HUDEP-2 (cell line): ENCODE data around the gene SMIM35.

ENCODE experiments used
- DNase-seq, 76 experiments: peaks; one replicate each; lab custom pipeline; 2025; ENCODE audit not compliant: unreplicated experiment in 76 of 76; lab: John Stamatoyannopoulos, UW

SMIM35 gene

DNA sequence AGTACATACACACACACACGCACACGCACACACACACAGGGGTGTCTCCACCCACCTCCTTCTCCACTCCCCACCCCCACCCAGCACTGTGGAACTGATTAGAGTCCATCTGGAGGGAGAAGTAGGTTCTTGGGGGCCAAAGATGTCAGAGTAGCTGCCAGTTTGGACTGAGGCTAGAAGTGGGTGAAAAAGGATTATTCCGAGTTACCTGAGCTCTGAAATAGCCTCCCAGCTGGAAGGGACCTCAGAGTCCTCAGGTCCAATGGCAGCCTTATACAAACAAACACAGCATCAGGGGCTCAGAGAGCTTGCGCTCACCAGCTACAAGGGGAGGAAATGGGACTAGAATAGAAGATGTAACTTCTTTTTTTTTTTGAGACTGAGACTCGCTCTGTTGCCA lies 79.7 kb downstream of the SMIM35 start:
- DNase-seq, result no peak

- DNase-seq, result no peak
Observed at GRCh38 chr11:118006153-118006534, 80.6 kb downstream of the SMIM35 start.

DNA sequence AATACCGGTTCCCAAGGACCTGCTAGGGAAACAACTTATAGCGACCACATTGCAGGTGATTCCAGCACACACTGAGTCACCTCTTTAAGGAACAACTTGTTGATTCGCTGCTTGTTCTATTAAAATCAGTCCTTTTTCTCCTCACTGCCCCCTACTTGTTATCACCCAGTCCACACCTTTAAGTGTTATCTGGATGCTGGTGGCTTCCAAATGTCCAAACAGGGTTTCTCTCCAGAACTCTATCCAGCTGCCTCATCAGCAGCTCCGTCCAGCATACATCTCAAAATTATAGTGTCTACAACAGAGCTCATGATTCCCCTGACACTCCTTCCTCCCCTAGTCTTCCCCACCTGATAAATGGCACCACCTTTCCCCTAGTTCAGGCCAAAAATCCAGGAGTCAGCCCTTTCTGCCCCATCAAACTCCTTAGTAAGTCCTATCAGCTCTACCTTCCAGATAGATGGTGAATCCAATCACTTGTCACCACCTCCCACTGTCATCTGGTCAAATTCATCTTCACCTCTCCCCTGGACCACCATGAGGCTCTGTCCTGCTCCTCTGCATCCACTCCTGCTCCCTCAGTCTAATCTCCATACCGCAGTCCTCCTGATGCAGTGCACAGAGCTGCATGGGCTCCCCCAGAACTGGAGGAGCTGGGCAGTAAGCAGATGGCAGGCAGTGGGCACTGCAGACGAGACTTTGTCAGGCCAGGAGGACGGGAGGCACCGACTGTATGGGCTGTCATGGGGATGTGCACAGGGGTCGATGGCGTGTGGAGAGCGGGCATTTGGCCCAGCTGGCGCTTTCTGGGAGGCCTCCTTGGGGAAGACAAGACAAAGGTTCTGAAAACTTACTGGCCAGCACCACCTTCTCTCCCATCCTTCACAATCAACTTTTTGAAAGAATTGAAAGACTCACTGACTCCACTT lies 81.3 kb downstream of the SMIM35 start:
- DNase-seq, result no peak

DNA sequence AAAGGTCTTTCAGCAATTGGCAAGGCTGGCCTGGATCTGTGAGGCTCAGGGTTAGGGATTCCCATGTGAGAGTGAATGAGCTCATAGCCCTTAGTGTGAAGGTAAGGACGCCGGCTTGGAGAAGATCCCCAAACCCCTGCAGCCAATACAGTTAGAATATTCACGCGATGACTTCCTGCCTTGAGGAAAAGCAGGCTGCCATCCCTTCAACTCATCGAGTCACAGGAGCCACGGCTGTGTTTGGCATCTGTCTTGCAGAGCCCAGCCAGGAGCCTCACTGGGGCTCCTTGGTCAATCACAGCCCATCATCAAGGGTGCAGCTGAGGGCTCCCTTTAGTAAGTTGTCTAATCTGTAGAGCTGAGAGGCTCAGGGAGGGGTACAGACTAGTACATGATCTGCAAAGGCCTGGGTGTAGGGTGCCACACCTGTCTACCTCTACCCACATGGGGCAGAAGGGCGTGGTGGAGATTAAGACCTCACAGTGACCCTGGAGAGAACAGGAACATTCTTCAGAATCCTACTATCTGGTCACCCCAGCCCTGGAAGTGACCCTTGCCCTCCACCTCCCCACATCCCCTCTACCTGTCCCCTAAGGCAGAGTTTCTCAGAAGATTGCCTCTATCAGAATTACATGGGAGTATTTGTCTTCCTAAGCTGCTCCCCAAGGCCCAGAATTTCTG lies 82.1 kb downstream of the SMIM35 start:
- DNase-seq, result no peak

DNA sequence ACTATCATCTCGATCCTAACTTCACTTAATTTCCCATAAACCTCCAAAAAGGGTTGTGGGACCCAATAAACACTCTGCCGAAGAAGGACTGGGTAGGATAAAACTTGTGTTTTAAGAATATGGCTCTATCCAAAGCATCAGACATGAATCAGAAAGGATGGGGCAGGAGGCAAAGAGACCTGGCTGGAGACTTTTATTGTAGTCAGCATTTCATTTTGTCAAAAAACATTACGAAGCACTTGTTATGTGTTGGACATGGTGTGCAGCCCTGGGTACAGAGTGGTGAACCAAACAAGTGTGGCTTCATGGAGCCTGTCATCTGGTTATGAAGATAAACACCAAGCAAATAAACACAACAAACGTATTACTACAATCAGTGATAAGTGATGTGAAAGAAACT lies 83.3 kb downstream of the SMIM35 start:
- no peak for DNase-seq

GRCh38 chr11:118002541-118003423 lies 84.0 kb downstream of the SMIM35 start:
- no peak for DNase-seq

- DNase-seq, result peak in 2 of 76 experiments; percentile 6 to 33
Observed at GRCh38 chr11:118002010-118002540, 84.7 kb downstream of the SMIM35 start.

DNA sequence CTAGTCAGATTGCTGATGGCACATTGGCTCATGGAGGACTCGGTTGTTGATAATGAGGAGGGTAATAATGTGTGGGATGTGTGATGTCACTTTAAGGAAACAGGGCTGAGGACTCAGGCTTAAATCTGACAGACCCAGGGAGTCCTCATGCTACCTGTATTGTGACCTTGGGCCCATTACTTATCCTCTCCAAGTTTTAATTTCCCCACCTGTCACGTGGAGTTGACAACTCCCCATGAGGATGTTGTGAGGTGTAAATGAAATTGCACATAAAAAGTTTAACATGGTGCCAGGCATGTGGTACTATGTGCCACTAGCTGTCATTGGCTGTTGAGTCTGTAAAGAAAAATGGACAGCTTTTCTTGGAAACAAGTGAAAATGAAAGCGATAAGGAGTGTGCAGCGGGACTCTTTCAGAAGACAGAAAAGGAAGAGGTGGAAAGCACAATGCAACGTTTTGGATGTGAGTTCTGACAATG lies 85.2 kb downstream of the SMIM35 start:
- DNase-seq, result peak in 1 of 76 experiments; percentile 3

- DNase-seq, result no peak
Observed at GRCh38 chr11:118000850-118001228, 85.9 kb downstream of the SMIM35 start.

- no peak for DNase-seq
Observed at GRCh38 chr11:118000067-118000849, 86.5 kb downstream of the SMIM35 start.

GRCh38 chr11:117999354-117999993 lies 87.3 kb downstream of the SMIM35 start:
- DNase-seq, result no peak

- DNase-seq, result no peak
Observed at GRCh38 chr11:117998664-117999353, 88.0 kb downstream of the SMIM35 start.

DNA sequence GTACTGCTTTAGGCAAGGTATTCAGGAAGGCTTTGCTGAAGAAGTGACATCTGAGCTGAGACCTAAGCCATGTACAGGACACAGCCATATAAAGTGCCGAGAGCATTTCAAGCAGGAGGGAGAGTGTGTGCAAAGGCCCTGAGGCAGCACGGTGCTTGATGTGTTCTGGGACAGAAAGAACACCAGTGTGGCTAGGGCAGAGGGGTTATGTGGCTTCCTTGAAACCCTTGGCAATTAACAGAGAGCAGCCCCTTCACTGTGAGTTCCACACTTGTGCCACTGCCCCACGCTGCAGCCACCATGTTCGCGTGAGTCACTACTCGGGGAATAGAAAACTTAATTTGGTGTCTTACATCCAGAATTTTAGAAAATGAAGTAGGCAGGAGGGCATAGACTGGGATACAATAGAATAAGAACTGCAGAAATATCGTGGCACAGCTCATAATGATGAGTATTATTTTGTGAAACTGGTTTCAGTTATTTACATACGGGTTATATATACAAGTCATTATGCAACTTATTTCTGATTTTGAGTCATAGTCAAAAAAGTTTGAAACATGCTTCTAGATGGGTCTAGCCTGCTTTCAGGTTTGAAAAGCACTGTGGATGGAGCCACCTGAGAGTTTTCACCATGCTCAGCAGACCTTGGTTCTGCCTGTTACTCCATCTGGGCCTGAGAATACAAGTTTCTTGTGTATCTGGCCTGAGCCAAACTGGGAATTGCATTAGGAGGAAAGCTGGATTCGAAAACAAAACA lies 88.8 kb downstream of the SMIM35 start:
- DNase-seq, result peak in 1 of 76 experiments; percentile 3

DNA sequence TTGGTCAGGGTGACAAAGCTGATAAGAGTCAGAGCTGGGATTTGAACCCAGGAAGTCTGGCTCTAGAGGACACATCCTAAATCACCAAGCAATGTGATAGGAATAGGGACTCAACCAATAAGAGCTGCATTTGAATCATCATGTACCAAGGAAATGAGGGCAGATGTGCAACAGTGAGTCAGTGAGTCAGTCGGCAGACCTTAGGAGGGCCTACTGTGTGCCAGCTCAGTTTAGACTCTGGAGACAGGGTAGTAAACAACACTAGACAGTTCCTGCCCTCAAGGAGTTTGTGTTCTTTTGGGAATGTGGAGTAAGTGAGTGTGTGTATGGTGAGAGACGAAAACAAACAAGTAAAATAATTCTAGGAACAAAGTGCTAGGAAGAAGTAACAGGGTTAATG lies 89.4 kb downstream of the SMIM35 start:
- DNase-seq, result no peak

DNA sequence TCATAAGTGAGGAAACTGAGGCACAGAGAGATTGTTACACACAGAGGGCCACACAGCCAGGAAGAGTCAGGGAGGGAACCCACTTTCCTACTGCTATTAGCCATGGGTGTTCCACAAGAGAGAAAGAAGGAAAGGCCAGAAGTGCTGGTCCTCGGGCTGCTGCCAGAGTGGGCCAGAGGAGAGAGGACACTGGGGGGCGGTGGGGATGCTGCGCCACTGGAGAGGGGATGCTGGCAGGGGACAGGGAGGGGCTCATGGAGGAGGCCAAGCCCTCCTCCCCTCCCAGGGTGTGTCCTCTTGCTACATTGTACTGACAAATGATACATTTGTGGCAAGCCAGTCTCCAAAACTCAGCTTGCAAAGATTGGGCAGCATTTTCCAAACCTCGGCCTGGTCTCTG lies 90.7 kb downstream of the SMIM35 start:
- DNase-seq, result no peak

- no peak for DNase-seq
Observed at GRCh38 chr11:117995472-117995871, 91.3 kb downstream of the SMIM35 start.

GRCh38 chr11:117993988-117994745 lies 92.6 kb downstream of the SMIM35 start:
- DNase-seq, result no peak
